Fibroblast of the conjunctiva (primary cell): ENCODE measurements around the gene SMOC1.

Experiments
- DNase-seq: peaks from one replicate; pipeline ENCODE4 v3.0.0-alpha.2; 2010; ENCODE audit warnings: low read depth

The SMOC1 gene

DNA sequence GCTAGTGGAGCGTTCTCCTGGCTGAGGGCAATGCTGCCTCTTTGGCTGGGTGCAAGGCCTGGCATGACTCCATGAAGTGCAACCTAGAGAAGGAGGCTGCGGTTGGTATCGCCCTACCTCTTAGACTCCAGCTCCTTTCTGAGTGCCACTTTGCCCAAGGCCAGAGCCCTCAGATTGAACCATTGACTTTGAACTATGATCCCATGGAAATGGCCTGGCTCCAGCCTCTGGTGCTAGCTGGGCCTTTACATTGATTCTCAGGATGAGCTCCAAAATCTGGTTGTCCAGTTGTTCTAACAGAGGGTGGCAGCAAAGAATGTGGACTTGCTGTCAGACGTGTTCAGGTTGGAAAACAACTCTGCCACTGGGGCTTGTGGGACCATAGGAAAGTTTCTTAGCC, 16.1 kb upstream of the SMOC1 start:
- DNase-seq: no peak

GRCh38 chr14:69865701-69866365, 13.4 kb upstream of the SMOC1 start:
- no peak for DNase-seq

- no peak for DNase-seq
Measured at GRCh38 chr14:69868363-69868963, 10.8 kb upstream of the SMOC1 start.

DNA sequence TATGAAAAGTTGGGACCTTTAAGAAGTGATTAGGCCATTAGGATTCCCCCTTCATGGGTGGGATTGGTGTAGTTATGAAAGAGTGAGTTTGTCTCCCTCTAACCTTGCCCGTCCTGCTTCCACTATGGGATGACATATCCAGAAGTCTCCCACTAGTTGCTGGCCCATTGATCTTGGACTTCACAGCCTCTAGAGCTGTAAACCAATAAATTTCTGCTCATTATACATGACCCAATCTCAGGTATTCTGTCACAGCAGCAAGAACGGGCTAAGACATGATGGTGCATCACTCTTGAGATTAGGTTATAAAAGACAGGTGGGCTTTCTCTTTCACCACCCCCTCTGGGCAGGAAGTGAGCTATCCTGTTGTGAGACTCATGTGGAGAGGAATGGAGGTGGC, 8.6 kb upstream of the SMOC1 start:
- no peak for DNase-seq

DNA sequence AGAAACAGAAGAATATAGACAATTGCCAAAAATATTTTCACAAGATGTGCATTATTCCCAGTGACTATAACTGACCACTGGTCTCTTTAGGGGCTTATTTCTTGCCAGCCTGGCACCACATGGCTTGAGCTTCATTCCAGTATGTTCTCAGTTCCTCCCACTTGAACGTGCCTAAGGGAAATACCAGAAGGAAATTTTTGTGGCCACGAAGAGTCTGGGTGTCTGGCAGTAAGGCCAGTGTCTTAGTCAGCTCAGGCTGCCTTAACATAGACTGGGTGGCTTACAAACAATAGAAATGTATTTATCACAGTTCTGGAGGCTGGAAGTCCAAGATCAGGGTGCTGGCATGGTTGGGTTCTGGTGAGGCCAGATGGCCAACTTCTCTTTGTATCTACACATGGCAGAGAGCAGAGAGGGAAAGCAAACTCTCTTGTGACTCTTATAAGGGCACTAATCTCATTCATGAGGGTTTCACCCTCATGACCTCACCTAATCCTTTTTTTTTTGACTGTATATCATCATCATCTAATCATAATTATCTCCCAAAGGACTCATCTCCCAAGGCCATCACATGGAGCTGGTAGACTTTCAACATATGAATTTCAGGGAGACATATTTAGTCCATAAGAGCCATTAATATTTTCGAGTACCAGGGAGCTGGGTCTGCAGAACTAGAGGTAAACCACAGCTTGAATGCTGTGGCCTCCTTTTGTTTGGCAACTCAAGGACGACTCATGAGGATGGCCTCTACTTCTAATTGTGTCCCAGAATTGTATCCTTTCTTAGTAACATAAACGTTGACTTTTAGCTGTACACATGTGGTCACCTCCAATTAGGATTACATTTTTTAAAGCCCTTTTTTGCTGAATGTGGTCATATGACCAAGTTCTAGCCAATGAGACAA, 5.1 kb upstream of the SMOC1 start:
- DNase-seq: no peak

- DNase-seq: no peak
Measured at GRCh38 chr14:69876221-69876847, 2.9 kb upstream of the SMOC1 start.

DNA sequence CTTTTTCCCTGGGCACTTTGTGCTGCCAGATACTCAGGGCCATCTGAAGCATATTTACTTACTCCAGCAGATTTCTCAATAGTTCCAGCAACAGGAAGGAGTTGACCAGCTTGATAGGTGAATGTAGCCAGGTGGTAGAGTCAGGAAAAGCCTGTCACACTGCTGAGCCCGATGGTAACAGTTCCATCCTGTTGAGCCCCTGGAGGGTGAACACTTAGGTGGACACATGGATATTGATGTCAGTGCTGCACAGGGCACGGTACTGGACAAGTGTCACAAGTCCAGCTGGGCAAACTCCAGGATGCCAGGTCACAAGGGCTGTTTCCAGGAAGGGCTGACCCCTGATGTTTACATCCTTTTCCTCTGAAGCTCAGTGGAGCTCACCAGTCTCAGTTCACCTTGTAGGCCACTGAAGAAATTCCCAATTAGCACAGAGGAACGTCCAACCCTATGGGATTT, 2.3 kb upstream of the SMOC1 start:
- no peak for DNase-seq

GRCh38 chr14:69877492-69877891, 1.7 kb upstream of the SMOC1 start:
- DNase-seq: no peak

DNA sequence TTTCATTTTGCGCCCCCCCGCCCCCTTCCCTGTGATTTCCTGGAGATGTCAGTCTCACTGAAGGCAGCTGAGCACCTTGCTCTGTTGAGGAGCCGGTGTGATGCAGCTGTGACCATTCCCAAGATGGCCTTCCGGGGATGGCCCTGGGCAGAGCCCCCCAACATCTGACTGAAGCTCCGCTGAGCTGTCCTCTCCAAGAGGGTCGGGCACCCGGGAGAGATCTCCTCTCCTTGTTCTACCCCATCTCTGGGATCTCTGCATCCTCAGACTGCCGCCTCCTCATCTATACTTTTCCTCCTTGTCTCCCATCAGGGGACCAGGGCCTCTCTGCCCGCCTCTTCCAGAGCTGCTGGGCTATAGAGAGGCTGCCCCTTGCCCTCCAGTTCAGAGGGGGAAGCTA, 965 bp upstream of the SMOC1 start:
- DNase-seq: no peak

GRCh38 chr14:69880044-69880487, 850 bp downstream of the SMOC1 start:
- DNase-seq: no peak

GRCh38 chr14:69880893-69881292, 1.7 kb downstream of the SMOC1 start:
- no peak for DNase-seq

DNA sequence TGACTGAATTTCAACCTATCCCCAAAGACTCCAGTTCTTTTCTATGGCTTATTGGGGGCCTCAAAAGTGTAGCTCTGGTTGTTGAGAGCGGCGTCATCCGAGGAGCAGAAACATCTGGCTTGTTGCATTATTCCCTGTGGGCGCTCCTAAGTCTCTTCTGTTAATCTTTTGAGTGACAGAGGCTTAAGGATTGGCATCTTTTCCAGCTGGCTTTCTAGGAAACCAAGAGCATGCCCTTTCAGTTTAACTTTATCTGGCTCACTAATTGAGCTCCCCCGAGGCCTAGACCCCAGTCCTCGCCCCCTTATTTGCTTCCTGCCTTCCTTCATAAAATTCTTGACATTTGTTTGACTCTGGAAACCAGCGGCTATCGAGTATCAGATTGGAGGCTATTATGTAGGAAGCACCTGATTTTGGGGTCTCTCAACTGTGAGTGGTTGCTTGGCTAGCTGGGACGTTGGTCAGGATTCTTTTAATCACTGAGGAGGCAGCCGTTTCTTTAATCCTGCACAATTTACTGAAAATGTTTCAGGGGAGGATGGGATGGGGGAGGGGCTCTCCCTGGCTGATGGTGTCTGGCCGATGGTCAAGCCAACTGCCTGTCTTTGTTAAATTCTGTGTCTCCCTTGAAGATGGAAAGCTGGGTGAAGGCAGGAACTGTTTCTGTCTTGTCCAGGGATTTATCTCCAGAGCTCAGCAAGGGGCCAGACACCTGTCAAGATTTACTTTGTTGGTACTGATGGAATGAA, 3.1 kb downstream of the SMOC1 start:
- no peak for DNase-seq

DNA sequence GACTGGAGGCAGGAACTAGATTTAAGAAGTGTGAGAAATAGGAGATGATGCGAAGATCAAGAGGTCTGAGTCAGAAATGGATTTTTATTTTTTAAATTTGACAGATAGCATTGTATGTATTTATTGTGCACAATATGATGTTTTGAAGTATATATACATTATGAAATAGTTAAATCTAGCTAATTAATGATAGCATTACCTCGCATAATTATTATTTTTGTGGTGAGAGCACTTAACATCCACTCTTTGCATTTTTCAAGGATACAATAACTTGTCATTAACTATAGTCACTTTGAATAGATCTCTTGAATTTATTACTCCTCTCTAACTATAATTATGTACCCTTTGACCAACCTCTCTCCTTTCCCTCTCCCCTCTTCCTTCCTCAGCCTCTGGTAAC, 3.7 kb downstream of the SMOC1 start:
- no peak for DNase-seq

GRCh38 chr14:69886453-69887242, 7.4 kb downstream of the SMOC1 start:
- DNase-seq: no peak

DNA sequence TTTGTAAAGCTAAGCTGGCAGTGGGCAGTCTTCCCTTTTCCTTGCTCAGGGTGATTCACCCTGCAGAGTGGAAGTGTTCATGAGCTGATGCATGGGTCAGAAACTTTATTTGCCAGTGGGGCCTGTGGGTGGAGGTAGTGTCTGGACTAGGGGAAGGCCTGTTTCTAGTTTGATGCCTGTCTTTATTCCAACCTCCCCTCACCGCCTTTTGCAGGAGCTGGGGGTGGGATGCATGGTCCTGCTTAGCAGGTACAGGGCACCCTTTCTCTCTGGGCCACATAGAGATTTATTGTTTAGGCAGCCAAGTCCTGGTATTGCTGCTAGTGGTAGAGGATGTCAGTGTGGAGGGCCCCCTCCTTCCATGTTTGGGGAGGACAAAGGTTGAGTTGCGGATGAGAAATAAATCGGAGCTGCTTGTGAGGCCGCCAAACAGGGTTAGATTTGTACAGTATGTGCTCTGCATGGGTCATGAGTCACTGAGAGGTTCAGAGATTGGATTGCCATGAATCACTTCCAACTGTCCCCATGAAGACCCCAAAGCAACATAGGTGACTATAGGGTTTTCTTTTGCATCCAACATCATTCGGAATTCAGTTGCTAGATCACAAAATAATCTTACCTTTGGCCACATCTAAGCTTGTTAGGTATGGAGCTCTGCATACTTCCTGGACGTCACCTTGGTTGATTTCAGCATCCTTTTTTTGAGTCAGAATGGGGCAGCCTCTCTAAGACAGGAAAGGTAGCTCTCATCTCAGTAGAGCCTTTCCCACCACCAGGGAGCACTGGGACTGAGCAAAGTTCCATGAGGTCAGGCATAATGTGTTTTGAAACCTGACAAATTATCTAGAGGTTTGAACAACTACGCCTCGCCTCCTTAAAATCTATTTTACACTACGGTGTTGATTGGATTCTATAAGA, 8.8 kb downstream of the SMOC1 start:
- DNase-seq: no peak

- DNase-seq: no peak
Measured at GRCh38 chr14:69891422-69891821, 12.2 kb downstream of the SMOC1 start.

- no peak for DNase-seq
Measured at GRCh38 chr14:69895109-69895508, 15.9 kb downstream of the SMOC1 start.

GRCh38 chr14:69896080-69896479, 16.9 kb downstream of the SMOC1 start:
- DNase-seq: no peak

GRCh38 chr14:69896972-69897371, 17.8 kb downstream of the SMOC1 start:
- no peak for DNase-seq

- no peak for DNase-seq
Measured at GRCh38 chr14:69900603-69901002, 21.4 kb downstream of the SMOC1 start.
